HL-60/S4 (cell line): Measurements from ENCODE around the gene IGFL4.

Experiments
- in situ Hi-C: fragments of 300-500 bp; cut with MboI; formaldehyde crosslinking; loops from 2 replicates; pipeline ENCODE4 v1.14.3; 2022; ENCODE audit warnings: low sequenced_read_pairs

IGFL4 gene

GRCh38 chr19:45995715-45996385 is 45.0 kb downstream of the IGFL4 start:
- in situ Hi-C loops = no loop called here

DNA sequence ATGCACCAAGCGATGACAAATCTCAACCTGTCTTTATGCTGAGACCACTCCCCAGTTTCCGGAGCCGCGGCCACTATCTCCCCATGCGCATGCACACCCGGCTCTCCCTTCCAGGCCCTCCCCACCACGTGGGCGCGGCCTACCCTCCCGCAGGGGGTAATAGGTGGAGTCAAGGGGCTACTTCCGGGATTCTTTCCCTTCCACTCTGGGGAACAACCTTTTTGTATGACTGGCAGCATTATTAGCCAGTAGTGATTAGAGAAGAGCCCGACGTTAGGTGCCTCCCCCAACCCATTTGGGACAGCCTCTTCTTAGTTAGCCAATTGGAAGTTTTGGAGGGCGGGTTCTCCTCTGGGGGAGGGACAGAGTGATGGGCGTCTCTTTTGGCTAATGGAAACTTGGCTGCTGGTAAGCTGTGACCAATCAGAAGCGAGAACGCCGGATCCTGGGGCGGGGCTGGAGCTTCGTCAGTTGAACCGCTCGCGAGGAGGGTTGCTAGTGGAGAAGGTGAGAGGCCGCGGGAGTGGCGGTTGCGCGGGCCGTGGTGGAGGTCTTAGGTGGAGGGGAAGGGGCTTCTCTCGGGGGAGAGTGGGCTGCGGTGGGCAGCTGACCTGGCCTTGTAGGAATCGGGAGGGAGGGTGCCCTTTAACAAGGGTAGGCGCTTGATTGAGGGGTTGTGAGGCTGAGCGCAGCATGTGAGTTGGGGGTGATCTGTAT is 45.6 kb downstream of the IGFL4 start, which contains the start of gene CCDC61:
TSS of gene CCDC61 (plus strand) at position 470 of the 717 bp plus-strand sequence. CDS start 7,552 bp downstream, outside the sequence.
- in situ Hi-C loops = no loop called here

- in situ Hi-C loops = no loop called here
Observed at GRCh38 chr19:45994456-45994997, 46.3 kb downstream of the IGFL4 start.

- in situ Hi-C loops = no loop called here
Observed at GRCh38 chr19:45990113-45990728, 50.6 kb downstream of the IGFL4 start.
